Gastroesophageal sphincter (tissue), 4 donors: ENCODE data around the gene GABBR1. TPM values are rescaled to one million over a fixed set of nuclear protein-coding genes. Genes with fewer than 3 reads are reported as not detected.
"Not testable (repeated sequence)": the region's sequence is repeated elsewhere in the genome, so short reads cannot be mapped to it uniquely, and the experiment has no call there.

ENCODE experiments used
- ATAC-seq: fragments of 150-250 bp; one replicate; pipeline ENCODE4 v1.9.1; 2016; ENCODE audit warnings: mild to moderate bottlenecking, moderate library complexity
- H3K27ac ChIP-seq, 4 donors: fragments of 200-600 bp; sonication (generic) in 3 of 4; 1 replicate in 3 of 4; 2 replicates in 1 of 4; pipeline ENCODE4 v1.5.1; 2016 to 2019
- H3K27me3 ChIP-seq: fragments of 200-600 bp; sonication (generic); one replicate; pipeline ENCODE4 v1.5.1; 2019
- H3K36me3 ChIP-seq, 2 donors: fragments of 200-600 bp; sonication (generic); one replicate each; pipeline ENCODE4 v1.5.1; 2019; ENCODE audit warnings: control low read depth in 1 of 2
- H3K4me1 ChIP-seq, 3 donors: fragments of 200-600 bp; sonication (generic); 1 replicate in 2 of 3; 2 replicates in 1 of 3; pipeline ENCODE4 v1.5.1; 2016 to 2019; ENCODE audit warnings: control low read depth in 2 of 3
- H3K4me3 ChIP-seq, 2 donors: fragments of 200-600 bp; sonication (generic); one replicate each; pipeline ENCODE4 v1.5.1; 2019; ENCODE audit warnings: mild to moderate bottlenecking in 1 of 2, moderate library complexity in 1 of 2
- H3K9me3 ChIP-seq, 3 donors: fragments of 200-600 bp; sonication (generic); one replicate each; pipeline ENCODE4 v1.5.1; 2017 to 2019; ENCODE audit warnings: control low read depth in 2 of 3
- EP300 ChIP-seq: sonication (generic); formaldehyde crosslinking; IDR thresholded peaks from one replicate; pipeline ENCODE4 v1.6.1; 2017; ENCODE audit warnings: antibody characterized with exemption, mild to moderate bottlenecking
- POLR2A ChIP-seq, 2 donors: fragments of 450-650 bp; IDR thresholded peaks; one replicate each; pipeline ENCODE4 v1.6.1; 2017; ENCODE audit warnings: antibody characterized with exemption in 2 of 2, mild to moderate bottlenecking in 2 of 2, moderate library complexity in 1 of 2
- POLR2AphosphoS5 ChIP-seq: sonication (generic); formaldehyde crosslinking; IDR thresholded peaks from one replicate; pipeline ENCODE4 v1.6.1; 2017; ENCODE audit warnings: antibody characterized with exemption
- WGBS, 2 donors: methylation state at CpG; one replicate each; pipeline ENCODE4 v1.1.5; 2018; ENCODE audit warnings: low coverage in 1 of 2; 5-methylcytosine and 5-hydroxymethylcytosine counted together
- total RNA-seq, 4 donors: library from RNA; depleted of rRNA; stranded (reverse); fragments of >200 nt; gene quantifications; one replicate each; pipeline ENCODE4 v1.1.0, GENCODE V29; 2016
- TF ChIP-seq, protein P1 (sequence below), 4 experiments: fragments of 200-600 bp in 2 of 4; fragments of 450-650 bp in 2 of 4; sonication (generic) in 1 of 4; IDR thresholded peaks; one replicate each; pipeline ENCODE4 v1.5.1; 2017 to 2019; ENCODE audit warnings: antibody characterized with exemption in 4 of 4, mild to moderate bottlenecking in 2 of 4, moderate library complexity in 2 of 4

GABBR1 gene
- total RNA-seq, 4 donors from 2014 or later = 17.8 to 90.1 (median 44.8) TPM

DNA sequence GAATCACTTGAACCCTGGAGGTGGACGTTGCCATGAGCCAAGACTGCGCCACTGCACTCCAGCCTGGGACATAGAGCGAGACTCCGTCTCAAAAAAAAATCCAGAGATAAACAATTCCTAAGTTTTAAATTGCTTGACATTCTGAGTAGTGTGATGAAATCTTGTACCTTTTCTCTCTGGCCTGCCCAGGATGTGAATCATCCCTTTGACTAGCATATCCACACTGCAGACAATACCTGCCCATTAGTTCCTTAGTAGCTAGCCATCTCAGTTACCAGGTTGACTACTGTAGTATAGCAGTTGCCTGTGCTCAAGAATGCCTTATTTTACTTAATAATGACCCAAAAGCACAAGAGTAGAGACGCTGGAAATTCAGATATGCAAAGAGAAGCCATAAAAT lies 45.1 kb upstream of the GABBR1 start:
- no peaks in the 10 kb centered on the region for H3K36me3 ChIP-seq
- no peaks in the 10 kb centered on the region for H3K9me3 ChIP-seq
- peaks cover 12% of the 10 kb centered on the region for H3K27me3 ChIP-seq
- H3K4me1 ChIP-seq = no peaks in the 10 kb centered on the region
- no peak overlapping the region for H3K27ac ChIP-seq
- 76 to 100% methylated on average over 1 to 5 of the region's 5 CpGs for WGBS, 2 donors
- TF ChIP-seq POLR2AphosphoS5 (no peak), EP300 (no peak), POLR2A (IDR thresholded peaks at IDR 0.05) (no peak)
- TF ChIP-seq, protein P1, sequence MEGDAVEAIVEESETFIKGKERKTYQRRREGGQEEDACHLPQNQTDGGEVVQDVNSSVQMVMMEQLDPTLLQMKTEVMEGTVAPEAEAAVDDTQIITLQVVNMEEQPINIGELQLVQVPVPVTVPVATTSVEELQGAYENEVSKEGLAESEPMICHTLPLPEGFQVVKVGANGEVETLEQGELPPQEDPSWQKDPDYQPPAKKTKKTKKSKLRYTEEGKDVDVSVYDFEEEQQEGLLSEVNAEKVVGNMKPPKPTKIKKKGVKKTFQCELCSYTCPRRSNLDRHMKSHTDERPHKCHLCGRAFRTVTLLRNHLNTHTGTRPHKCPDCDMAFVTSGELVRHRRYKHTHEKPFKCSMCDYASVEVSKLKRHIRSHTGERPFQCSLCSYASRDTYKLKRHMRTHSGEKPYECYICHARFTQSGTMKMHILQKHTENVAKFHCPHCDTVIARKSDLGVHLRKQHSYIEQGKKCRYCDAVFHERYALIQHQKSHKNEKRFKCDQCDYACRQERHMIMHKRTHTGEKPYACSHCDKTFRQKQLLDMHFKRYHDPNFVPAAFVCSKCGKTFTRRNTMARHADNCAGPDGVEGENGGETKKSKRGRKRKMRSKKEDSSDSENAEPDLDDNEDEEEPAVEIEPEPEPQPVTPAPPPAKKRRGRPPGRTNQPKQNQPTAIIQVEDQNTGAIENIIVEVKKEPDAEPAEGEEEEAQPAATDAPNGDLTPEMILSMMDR (IDR thresholded peaks at IDR 0.05) = no peak
- no peak overlapping the region for H3K4me3 ChIP-seq
- ATAC-seq = no peak

DNA sequence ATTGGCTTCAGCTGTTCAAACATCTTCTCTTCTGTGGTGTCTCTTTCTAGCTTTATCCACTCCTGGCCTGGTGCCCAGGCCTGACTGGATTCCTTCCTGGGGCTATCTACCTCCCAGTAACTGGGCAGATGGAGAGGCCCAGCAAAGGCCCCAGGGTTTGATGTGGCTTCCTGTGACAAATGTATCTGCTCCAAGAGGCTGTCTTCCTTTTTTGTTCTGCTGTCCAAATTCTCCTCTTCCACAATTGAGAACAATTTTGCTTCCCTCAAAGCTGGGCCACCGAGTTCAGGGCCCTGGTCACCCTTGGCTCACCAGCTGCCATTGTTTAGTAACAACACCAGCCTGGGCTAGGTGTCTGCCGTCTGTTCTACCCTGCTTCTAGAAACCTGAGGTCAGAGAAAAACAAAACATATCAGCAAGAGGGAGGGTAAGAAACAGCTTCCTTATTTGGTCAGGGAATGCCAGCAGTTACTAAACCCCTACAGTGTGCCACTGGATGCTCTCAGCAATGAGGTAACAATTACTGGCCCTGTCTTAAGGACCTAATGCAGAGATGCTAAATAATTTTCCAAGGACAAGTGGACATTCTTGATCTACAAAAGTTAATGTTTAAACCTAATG lies 44.1 kb upstream of the GABBR1 start:
- Histone ChIP-seq H3K4me1 (no peaks in the 10 kb centered on the region), H3K36me3 (no peaks in the 10 kb centered on the region), H3K27me3 (peaks cover 16% of the 10 kb centered on the region), H3K9me3 (no peaks in the 10 kb centered on the region), H3K27ac (no peak overlapping the region), H3K4me3 (no peak overlapping the region)
- TF ChIP-seq POLR2AphosphoS5 (no peak), POLR2A (IDR thresholded peaks at IDR 0.05) (no peak), EP300 (no peak)
- TF ChIP-seq, protein P1 (IDR thresholded peaks at IDR 0.05) = no peak
- WGBS, 2 donors = 20 to 38% methylated on average over 1 to 2 of the region's 2 CpGs
- no peak for ATAC-seq

DNA sequence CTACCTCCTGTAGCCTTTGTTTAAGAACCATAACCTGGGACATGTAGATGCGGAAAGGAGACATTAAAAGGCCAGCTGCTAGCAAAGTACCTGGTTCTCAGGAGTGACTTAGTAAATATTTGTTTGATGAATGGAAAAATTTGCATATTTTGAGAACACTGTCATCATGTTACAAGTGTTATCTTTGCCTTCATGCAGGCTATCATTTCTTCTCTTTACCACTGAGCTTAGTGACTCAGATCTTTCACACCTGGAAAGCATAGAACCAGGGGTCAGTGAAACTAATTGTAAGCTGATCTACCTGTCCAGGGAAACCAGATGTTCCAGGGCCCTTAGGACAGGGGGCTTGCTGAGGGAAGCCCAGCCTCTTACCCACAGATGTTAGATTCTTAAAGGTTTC lies 42.6 kb upstream of the GABBR1 start:
- no peaks in the 10 kb centered on the region for H3K9me3 ChIP-seq
- no peak for ATAC-seq
- no peak overlapping the region for H3K27ac ChIP-seq
- H3K36me3 ChIP-seq = no peaks in the 10 kb centered on the region
- 100% methylated on average over 1 of the region's 1 CpG for WGBS, 2 donors
- H3K4me3 ChIP-seq = no peak overlapping the region
- TF ChIP-seq, protein P1 (IDR thresholded peaks at IDR 0.05) = no peak
- TF ChIP-seq POLR2AphosphoS5 = no peak
- no peak for TF ChIP-seq POLR2A (IDR thresholded peaks at IDR 0.05)
- no peak for TF ChIP-seq EP300
- H3K27me3 ChIP-seq = peaks cover 19% of the 10 kb centered on the region
- H3K4me1 ChIP-seq = no peaks in the 10 kb centered on the region

DNA sequence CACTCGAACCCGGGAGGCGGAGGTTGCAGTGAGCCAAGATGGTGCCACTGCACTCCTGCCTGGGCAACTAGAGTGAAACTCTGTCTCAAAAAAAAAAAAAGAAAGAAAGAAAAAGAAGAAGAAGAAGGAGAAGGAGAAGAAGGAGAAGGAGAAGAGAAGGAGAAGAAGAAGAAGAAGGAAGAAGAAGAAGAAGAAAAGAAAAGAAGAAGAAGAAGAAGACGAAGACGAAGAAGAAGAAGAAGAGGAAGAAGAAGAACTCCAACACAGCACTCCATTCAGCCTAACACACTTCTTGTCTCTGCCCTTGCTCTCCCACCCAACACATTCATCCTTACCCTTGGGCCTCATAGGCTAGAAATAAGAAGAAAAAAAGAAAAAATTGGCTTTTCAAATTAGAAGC lies 41.0 kb upstream of the GABBR1 start:
- Histone ChIP-seq H3K9me3 (no peaks in the 10 kb centered on the region), H3K4me3 (no peak overlapping the region), H3K36me3 (no peaks in the 10 kb centered on the region), H3K27me3 (peaks cover 21% of the 10 kb centered on the region), H3K27ac (no peak overlapping the region), H3K4me1 (no peaks in the 10 kb centered on the region)
- ATAC-seq = no peak
- WGBS, 2 donors = 83 to 94% methylated on average over 2 to 4 of the region's 5 CpGs
- TF ChIP-seq, protein P1 (IDR thresholded peaks at IDR 0.05) = no peak
- TF ChIP-seq POLR2A (IDR thresholded peaks at IDR 0.05) (no peak), EP300 (no peak), POLR2AphosphoS5 (no peak)

DNA sequence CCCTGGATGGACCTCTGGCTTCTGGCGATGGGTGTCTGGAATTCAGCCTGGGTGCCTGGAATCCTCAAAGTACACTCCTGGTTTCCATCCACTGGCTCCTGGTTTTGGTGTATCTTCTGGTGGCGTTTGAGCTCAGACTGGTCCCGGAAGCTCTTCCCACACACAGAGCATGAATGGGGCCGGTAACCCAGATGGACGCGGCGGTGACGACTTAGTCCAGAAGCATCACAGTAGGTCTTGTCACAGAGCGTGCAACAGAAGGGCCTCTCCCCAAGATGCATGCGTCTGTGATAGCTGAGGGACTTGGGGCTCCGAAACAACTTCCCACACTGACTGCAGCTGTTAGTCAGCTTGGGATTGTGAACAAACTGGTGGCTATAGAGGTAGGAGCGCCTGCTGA lies 40.2 kb upstream of the GABBR1 start:
- no peaks in the 10 kb centered on the region for H3K9me3 ChIP-seq
- 83 to 100% methylated on average over 1 to 3 of the region's 12 CpGs for WGBS, 2 donors
- no peak overlapping the region for H3K4me3 ChIP-seq
- H3K27ac ChIP-seq = no peak overlapping the region
- TF ChIP-seq POLR2A (IDR thresholded peaks at IDR 0.05) (no peak), POLR2AphosphoS5 (no peak), EP300 (no peak)
- TF ChIP-seq, protein P1 (IDR thresholded peaks at IDR 0.05) = no peak
- H3K4me1 ChIP-seq = no peaks in the 10 kb centered on the region
- H3K27me3 ChIP-seq = peaks cover 21% of the 10 kb centered on the region
- no peak for ATAC-seq
- no peaks in the 10 kb centered on the region for H3K36me3 ChIP-seq

DNA sequence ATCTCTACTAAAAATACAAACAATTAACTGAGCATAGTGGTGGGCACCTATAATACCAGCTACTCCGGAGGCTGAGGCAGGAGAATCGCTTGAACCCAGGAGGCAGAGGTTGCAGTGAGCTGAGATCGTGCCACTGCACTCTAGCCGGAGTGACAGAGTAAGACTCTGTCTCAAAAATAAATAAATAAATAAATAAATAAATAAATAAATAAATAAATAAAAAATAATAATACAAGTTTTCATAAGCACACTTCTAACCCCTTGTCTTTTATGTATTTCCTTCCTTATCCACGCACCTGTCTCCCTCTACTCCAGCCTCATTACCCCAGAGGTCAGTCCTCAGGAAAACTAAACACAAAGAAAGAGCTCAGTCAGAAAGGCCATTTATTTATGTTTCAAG lies 39.1 kb upstream of the GABBR1 start:
- not testable (repeated sequence) for ATAC-seq, H3K4me1 ChIP-seq, H3K27ac ChIP-seq, H3K4me3 ChIP-seq, H3K9me3 ChIP-seq, H3K36me3 ChIP-seq
- H3K27me3 ChIP-seq = peaks cover 21% of the 10 kb centered on the region
- whole genome bisulfite sequencing, 2 donors = 93 to 94% methylated on average over 4 to 5 of the region's 5 CpGs
